GM12878 (cell line): Measurements from ENCODE around the gene YTHDF1. TPM values are rescaled to one million over a fixed set of nuclear protein-coding genes. Genes with fewer than 3 reads are reported as not detected.

Source experiments
- ATAC-seq: fragments of 200-7000 bp; cut with Tn5 transposase; 3 replicates; pipeline ENCODE4 v1.9.1; 2020; ENCODE audit warnings: mild to moderate bottlenecking, moderate library complexity
- BruUV-seq: library from RNA; stranded (reverse); fragments of 400-500 nt; replicated peaks from 2 replicates; lab custom pipeline; 2021; lab: Mats Ljungman, UMichigan
- CTCF ChIA-PET: fragments of 300-600 bp; sonication (Branson Sonifier 250); formaldehyde crosslinking; extraction: SDS; loops from one replicate; lab custom pipeline; 2021; ENCODE audit warnings: inconsistent platforms; lab: Yijun Ruan, JAX
- POLR2A ChIA-PET: fragments of 350-600 bp; formaldehyde crosslinking; extraction: SDS; loops from one replicate; lab custom pipeline; 2021; ENCODE audit warnings: inconsistent platforms; lab: Charles Lee
- RAD21 ChIA-PET: fragments of 300-600 bp; sonication (Branson Sonifier 250); formaldehyde crosslinking; loops from one replicate; lab custom pipeline; 2023; ENCODE audit warnings: antibody characterized with exemption; ENCODE audit not compliant: unreplicated experiment; lab: Charles Lee
- SMC1A ChIA-PET: fragments of 300-600 bp; sonication (Branson Sonifier 250); formaldehyde crosslinking; loops from one replicate; lab custom pipeline; 2023; ENCODE audit not compliant: unreplicated experiment, uncharacterized antibody; lab: Charles Lee
- DNase-seq: peaks from one replicate; pipeline ENCODE4 v3.0.0-alpha.2; 2011; ENCODE audit warnings: low read depth, low spot score
- FAIRE-seq: peaks from 3 replicates; lab custom pipeline; 2011; peaks lifted over from hg19 to GRCh38; lab: Jason Lieb, UNC
- H2AFZ ChIP-seq: 2 replicates; pipeline ENCODE4 v1.6.0; 2011; ENCODE audit warnings: low read depth, low read length, control low read depth; ENCODE audit not compliant: control insufficient read depth
- H3K27ac ChIP-seq: 2 replicates; pipeline ENCODE4 v1.5.1; 2011; ENCODE audit warnings: control low read depth; ENCODE audit not compliant: control insufficient read depth, insufficient read depth
- H3K27me3 ChIP-seq, 2 experiments: replicated peaks in 1 of 2; 2 replicates each; pipeline versions ENCODE4 v1.6.0 to v1.6.1; 2011; ENCODE audit warnings: low read length in 1 of 2; ENCODE audit not compliant: control insufficient read depth in 2 of 2, insufficient read depth in 2 of 2
- H3K36me3 ChIP-seq, 2 experiments: 2 replicates each; pipeline ENCODE4 v1.5.1; 2011; ENCODE audit warnings: low read length in 1 of 2; ENCODE audit not compliant: control insufficient read depth in 2 of 2, insufficient read depth in 2 of 2
- H3K4me1 ChIP-seq: 2 replicates; pipeline ENCODE4 v1.6.1; 2011; ENCODE audit warnings: mild to moderate bottlenecking, low read length, moderate library complexity, mixed read lengths; ENCODE audit not compliant: control insufficient read depth, insufficient read depth
- H3K4me2 ChIP-seq: 2 replicates; pipeline ENCODE4 v1.6.0; 2011; ENCODE audit warnings: control low read depth; ENCODE audit not compliant: control insufficient read depth, insufficient read depth
- H3K4me3 ChIP-seq: fragments of 200-600 bp; sonication (generic); 2 replicates; pipeline ENCODE4 v1.5.1; 2016
- H3K79me2 ChIP-seq: 2 replicates; pipeline ENCODE4 v1.6.0; 2011; ENCODE audit warnings: low read length; ENCODE audit not compliant: control insufficient read depth, insufficient read depth
- H3K9ac ChIP-seq: 2 replicates; pipeline ENCODE4 v1.8.0; 2011; ENCODE audit warnings: low read length, control low read depth, mixed read lengths; ENCODE audit not compliant: control insufficient read depth, insufficient read depth
- H3K9me3 ChIP-seq: replicated peaks from 3 replicates; pipeline ENCODE4 v1.5.1; 2011; ENCODE audit warnings: mild to moderate bottlenecking, low read length; ENCODE audit not compliant: control insufficient read depth, insufficient read depth
- H4K20me1 ChIP-seq: 2 replicates; pipeline ENCODE4 v1.6.0; 2011; ENCODE audit not compliant: control insufficient read depth, insufficient read depth
- BMI1 ChIP-seq: fragments of 450-650 bp; IDR thresholded peaks from 2 replicates; pipeline ENCODE4 v1.6.1; 2016; ENCODE audit warnings: mild to moderate bottlenecking, moderate library complexity, borderline replicate concordance
- CBFB ChIP-seq: IDR thresholded peaks from 2 replicates; pipeline ENCODE4 v1.6.1; 2016; ENCODE audit warnings: antibody characterized with exemption, low read depth
- FOXM1 ChIP-seq: IDR thresholded peaks from 2 replicates; pipeline ENCODE4 v1.6.1; 2012; ENCODE audit warnings: low read depth, mild to moderate bottlenecking, inconsistent platforms, low read length, moderate library complexity
- IRF4 ChIP-seq: IDR thresholded peaks from 2 replicates; pipeline ENCODE4 v1.6.1; 2011; ENCODE audit warnings: low read depth, low read length
- NBN ChIP-seq: fragments of 450-650 bp; IDR thresholded peaks from 2 replicates; pipeline ENCODE4 v1.6.1; 2016
- YBX1 ChIP-seq: fragments of 450-650 bp; IDR thresholded peaks from 2 replicates; pipeline ENCODE4 v1.6.1; 2016; ENCODE audit warnings: antibody characterized with exemption
- WGBS: methylation state at CpG from one replicate; pipeline ENCODE4 v1.1.6; 2016; ENCODE audit warnings: low lambda C conversion rate; ENCODE audit not compliant: insufficient replicate concordance, insufficient coverage; ENCODE audit errors: missing lambda C conversion rate; 5-methylcytosine and 5-hydroxymethylcytosine counted together
- in situ Hi-C: fragments of 300-500 bp; cut with MboI; formaldehyde crosslinking; loops from 9 replicates; pipeline ENCODE4 v1.14.3; 2018; ENCODE audit warnings: mixed read lengths
- intact Hi-C: fragments of 100-400 bp; cut with micrococcal nuclease; formaldehyde crosslinking; loops from one replicate; pipeline ENCODE4 v1.14.2; 2022; ENCODE audit not compliant: unreplicated experiment
- polyA plus RNA-seq, 11 experiments: library from polyadenylated mRNA; depleted of rRNA in 4 of 11; unstranded in 6 of 11; stranded (reverse) in 5 of 11; fragments of >200 nt; fragmentation: Nextera tagmentation in 4 of 11; fragmentation: Illumina TruSeq in 1 of 11; extraction: Ambion mirVana in 4 of 11; extraction: Trizol in 1 of 11; gene quantifications; 1 replicate in 1 of 11; 2 replicates in 10 of 11; pipeline versions ENCODE4 v1.2.1 to v1.2.3, GENCODE V29; 2011 to 2016; ENCODE audit warnings: inconsistent platforms in 2 of 11, missing spikeins in 2 of 11, low read depth in 1 of 11
- total RNA-seq, 4 experiments: library from RNA; depleted of rRNA in 3 of 4; stranded (reverse); fragments of >200 nt in 3 of 4; fragmentation: Illumina TruSeq in 1 of 4; extraction: Trizol in 1 of 4; gene quantifications; 2 replicates each; pipeline versions ENCODE4 v1.2.1 to v1.2.3, GENCODE V29; 2013 to 2021
- TF ChIP-seq, protein P1 (sequence below): fragments of 450-650 bp; formaldehyde crosslinking; IDR thresholded peaks from 2 replicates; pipeline ENCODE4 v1.4.0; 2020; ENCODE audit warnings: mild to moderate bottlenecking, moderate library complexity
- TF ChIP-seq, protein P2 (sequence below): IDR thresholded peaks from 2 replicates; pipeline ENCODE4 v1.6.1; 2012; ENCODE audit warnings: low read depth, low read length, improper control_type of control experiment
- TF ChIP-seq, protein P3 (sequence below): IDR thresholded peaks from 2 replicates; pipeline ENCODE4 v1.6.1; 2011; ENCODE audit warnings: borderline replicate concordance, low read depth, mild to moderate bottlenecking, moderate library complexity, low read length; ENCODE audit not compliant: insufficient read depth, poor library complexity, severe bottlenecking
- TF ChIP-seq, protein P4 (sequence below): fragments of 450-650 bp; IDR thresholded peaks from 2 replicates; pipeline ENCODE4 v1.6.1; 2017; ENCODE audit warnings: mild to moderate bottlenecking
- TF ChIP-seq, protein P5 (sequence below): fragments of 450-650 bp; formaldehyde crosslinking; IDR thresholded peaks from 2 replicates; pipeline ENCODE4 v1.5.0; 2022; ENCODE audit warnings: mild to moderate bottlenecking, missing genetic modification characterization

YTHDF1 gene
- total and polyA plus RNA-seq, 10 of the 15 experiments (the other 5 are each of a cell fraction or from before 2014, with no cell fraction given): 4.6 to 37.8 (median 20.5) TPM

DNA sequence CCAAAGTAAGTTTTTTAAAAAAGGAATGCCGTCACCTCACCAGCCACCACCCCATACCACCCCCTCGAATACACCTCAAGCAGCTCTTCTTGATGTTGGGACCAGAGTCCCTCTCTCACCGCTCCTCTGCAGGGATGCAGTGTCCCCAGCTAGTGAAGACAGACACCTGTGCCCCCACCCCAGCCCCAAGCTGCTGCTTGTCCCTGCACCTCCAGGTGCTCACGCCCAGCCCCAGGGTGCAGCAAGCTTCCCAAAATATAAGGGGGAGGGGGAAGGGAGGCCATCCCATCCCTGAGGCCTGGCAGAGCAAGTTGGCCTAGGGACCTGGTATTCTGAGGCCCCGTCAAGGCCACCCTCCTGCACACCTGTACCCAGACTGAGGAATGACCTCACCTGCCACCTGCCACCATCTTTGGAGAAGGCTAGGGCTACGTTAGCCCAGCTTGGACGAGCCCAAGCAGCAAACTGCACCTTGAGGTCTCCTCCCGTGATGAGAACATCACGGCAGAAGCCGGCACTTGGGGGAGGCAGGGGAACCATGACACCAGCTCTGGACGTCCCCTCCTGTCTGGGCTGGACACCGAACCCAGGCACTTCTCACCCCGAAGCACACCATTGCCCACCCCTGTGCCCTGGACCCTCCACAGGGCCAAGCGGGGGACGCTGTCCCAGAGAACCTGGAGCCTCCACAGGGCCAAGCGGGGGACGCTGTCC lies 25.9 kb downstream of the YTHDF1 start (continued):
- TF ChIP-seq, protein P1, sequence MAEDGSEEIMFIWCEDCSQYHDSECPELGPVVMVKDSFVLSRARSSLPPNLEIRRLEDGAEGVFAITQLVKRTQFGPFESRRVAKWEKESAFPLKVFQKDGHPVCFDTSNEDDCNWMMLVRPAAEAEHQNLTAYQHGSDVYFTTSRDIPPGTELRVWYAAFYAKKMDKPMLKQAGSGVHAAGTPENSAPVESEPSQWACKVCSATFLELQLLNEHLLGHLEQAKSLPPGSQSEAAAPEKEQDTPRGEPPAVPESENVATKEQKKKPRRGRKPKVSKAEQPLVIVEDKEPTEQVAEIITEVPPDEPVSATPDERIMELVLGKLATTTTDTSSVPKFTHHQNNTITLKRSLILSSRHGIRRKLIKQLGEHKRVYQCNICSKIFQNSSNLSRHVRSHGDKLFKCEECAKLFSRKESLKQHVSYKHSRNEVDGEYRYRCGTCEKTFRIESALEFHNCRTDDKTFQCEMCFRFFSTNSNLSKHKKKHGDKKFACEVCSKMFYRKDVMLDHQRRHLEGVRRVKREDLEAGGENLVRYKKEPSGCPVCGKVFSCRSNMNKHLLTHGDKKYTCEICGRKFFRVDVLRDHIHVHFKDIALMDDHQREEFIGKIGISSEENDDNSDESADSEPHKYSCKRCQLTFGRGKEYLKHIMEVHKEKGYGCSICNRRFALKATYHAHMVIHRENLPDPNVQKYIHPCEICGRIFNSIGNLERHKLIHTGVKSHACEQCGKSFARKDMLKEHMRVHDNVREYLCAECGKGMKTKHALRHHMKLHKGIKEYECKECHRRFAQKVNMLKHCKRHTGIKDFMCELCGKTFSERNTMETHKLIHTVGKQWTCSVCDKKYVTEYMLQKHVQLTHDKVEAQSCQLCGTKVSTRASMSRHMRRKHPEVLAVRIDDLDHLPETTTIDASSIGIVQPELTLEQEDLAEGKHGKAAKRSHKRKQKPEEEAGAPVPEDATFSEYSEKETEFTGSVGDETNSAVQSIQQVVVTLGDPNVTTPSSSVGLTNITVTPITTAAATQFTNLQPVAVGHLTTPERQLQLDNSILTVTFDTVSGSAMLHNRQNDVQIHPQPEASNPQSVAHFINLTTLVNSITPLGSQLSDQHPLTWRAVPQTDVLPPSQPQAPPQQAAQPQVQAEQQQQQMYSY (CRISPR knock-in tag): no peak
- TF ChIP-seq, protein P2, sequence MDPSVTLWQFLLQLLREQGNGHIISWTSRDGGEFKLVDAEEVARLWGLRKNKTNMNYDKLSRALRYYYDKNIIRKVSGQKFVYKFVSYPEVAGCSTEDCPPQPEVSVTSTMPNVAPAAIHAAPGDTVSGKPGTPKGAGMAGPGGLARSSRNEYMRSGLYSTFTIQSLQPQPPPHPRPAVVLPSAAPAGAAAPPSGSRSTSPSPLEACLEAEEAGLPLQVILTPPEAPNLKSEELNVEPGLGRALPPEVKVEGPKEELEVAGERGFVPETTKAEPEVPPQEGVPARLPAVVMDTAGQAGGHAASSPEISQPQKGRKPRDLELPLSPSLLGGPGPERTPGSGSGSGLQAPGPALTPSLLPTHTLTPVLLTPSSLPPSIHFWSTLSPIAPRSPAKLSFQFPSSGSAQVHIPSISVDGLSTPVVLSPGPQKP: no peak
- TF ChIP-seq CBFB (no peak), IRF4 (no peak), NBN (no peak)

DNA sequence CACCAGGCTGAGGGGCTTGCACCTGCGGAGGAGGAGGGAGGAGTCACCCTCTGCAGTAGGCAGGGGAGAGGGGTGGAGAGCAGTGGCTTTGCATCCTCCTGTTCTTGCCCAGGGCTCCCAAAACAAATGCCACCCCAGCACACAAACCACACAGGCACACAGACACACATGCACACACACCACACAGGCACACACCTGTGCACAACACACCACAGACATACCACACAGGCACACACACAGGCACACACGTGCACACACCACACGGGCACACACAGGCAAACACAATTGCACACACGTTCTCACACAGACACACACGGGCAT lies 26.6 kb downstream of the YTHDF1 start:
- H4K20me1 ChIP-seq: no peaks in the 10 kb centered on the region
- CTCF ChIA-PET: no interaction called here
- H3K4me2 ChIP-seq: no peak overlapping the region
- DNase-seq (no peak), ATAC-seq (no peak), FAIRE-seq (no peak)
- no peak overlapping the region for H3K27ac ChIP-seq
- 13% methylated on average over 5 of the region's 5 CpGs for WGBS
- in situ Hi-C loops (no loop called here), intact Hi-C loops (no loop called here)
- BruUV-seq: no TSS peak
- H3K79me2 ChIP-seq: no peaks in the 10 kb centered on the region
- no peaks in the 10 kb centered on the region for H3K4me1 ChIP-seq
- RAD21 ChIA-PET: no interaction called here
- no peaks in the 10 kb centered on the region for H3K36me3 ChIP-seq
- no peaks in the 10 kb centered on the region for H3K9me3 ChIP-seq
- no peak overlapping the region for H2AFZ ChIP-seq
- no peak overlapping the region for H3K9ac ChIP-seq
- H3K27me3 ChIP-seq: no peaks in the 10 kb centered on the region
- POLR2A ChIA-PET: no interaction called here
- SMC1A ChIA-PET: no interaction called here
- no peak overlapping the region for H3K4me3 ChIP-seq
- TF ChIP-seq YBX1 (no peak), FOXM1 (no peak), BMI1 (no peak), NBN (no peak)
- TF ChIP-seq, protein P3, sequence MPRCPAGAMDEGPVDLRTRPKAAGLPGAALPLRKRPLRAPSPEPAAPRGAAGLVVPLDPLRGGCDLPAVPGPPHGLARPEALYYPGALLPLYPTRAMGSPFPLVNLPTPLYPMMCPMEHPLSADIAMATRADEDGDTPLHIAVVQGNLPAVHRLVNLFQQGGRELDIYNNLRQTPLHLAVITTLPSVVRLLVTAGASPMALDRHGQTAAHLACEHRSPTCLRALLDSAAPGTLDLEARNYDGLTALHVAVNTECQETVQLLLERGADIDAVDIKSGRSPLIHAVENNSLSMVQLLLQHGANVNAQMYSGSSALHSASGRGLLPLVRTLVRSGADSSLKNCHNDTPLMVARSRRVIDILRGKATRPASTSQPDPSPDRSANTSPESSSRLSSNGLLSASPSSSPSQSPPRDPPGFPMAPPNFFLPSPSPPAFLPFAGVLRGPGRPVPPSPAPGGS: no peak
- TF ChIP-seq, protein P4, sequence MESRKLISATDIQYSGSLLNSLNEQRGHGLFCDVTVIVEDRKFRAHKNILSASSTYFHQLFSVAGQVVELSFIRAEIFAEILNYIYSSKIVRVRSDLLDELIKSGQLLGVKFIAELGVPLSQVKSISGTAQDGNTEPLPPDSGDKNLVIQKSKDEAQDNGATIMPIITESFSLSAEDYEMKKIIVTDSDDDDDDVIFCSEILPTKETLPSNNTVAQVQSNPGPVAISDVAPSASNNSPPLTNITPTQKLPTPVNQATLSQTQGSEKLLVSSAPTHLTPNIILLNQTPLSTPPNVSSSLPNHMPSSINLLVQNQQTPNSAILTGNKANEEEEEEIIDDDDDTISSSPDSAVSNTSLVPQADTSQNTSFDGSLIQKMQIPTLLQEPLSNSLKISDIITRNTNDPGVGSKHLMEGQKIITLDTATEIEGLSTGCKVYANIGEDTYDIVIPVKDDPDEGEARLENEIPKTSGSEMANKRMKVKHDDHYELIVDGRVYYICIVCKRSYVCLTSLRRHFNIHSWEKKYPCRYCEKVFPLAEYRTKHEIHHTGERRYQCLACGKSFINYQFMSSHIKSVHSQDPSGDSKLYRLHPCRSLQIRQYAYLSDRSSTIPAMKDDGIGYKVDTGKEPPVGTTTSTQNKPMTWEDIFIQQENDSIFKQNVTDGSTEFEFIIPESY: no peak
- TF ChIP-seq, protein P5, sequence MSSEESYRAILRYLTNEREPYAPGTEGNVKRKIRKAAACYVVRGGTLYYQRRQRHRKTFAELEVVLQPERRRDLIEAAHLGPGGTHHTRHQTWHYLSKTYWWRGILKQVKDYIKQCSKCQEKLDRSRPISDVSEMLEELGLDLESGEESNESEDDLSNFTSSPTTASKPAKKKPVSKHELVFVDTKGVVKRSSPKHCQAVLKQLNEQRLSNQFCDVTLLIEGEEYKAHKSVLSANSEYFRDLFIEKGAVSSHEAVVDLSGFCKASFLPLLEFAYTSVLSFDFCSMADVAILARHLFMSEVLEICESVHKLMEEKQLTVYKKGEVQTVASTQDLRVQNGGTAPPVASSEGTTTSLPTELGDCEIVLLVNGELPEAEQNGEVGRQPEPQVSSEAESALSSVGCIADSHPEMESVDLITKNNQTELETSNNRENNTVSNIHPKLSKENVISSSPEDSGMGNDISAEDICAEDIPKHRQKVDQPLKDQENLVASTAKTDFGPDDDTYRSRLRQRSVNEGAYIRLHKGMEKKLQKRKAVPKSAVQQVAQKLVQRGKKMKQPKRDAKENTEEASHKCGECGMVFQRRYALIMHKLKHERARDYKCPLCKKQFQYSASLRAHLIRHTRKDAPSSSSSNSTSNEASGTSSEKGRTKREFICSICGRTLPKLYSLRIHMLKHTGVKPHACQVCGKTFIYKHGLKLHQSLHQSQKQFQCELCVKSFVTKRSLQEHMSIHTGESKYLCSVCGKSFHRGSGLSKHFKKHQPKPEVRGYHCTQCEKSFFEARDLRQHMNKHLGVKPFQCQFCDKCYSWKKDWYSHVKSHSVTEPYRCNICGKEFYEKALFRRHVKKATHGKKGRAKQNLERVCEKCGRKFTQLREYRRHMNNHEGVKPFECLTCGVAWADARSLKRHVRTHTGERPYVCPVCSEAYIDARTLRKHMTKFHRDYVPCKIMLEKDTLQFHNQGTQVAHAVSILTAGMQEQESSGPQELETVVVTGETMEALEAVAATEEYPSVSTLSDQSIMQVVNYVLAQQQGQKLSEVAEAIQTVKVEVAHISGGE: no peak
